Endothelial cell of umbilical vein (primary cell): ENCODE measurements around the gene MDM1.

ENCODE experiments used
- EZH2 ChIP-seq: IDR thresholded peaks from 2 replicates; pipeline ENCODE4 v1.6.1; 2012; ENCODE audit warnings: borderline replicate concordance, low read depth, mild to moderate bottlenecking, moderate library complexity, low read length, inconsistent platforms; ENCODE audit not compliant: severe bottlenecking
- JUN ChIP-seq: IDR thresholded peaks from 2 replicates; pipeline ENCODE4 v1.6.1; 2011; ENCODE audit warnings: borderline replicate concordance, low read depth; ENCODE audit not compliant: insufficient read length, insufficient read depth
- MYC ChIP-seq: IDR thresholded peaks from one replicate; pipeline ENCODE4 v1.6.1; 2011; ENCODE audit warnings: mild to moderate bottlenecking, low read depth, low read length
- POLR2A ChIP-seq: IDR thresholded peaks from 2 replicates; pipeline ENCODE4 v1.6.1; 2012; ENCODE audit warnings: low read depth, mild to moderate bottlenecking, control low read depth, low read length
- POLR2AphosphoS5 ChIP-seq: IDR thresholded peaks from 2 replicates; pipeline ENCODE4 v1.6.1; 2012; ENCODE audit warnings: low read depth, mild to moderate bottlenecking, control low read depth, low read length, moderate library complexity; ENCODE audit not compliant: insufficient read depth
- TF ChIP-seq, protein P1 (sequence below), 2 donors: IDR thresholded peaks; 1 replicate in 1 of 2; 2 replicates in 1 of 2; pipeline ENCODE4 v1.5.1; 2011; ENCODE audit warnings: low read length in 2 of 2, mild to moderate bottlenecking in 2 of 2, moderate library complexity in 2 of 2, control low read depth in 1 of 2, inconsistent platforms in 1 of 2, low read depth in 1 of 2; ENCODE audit not compliant: insufficient read depth in 1 of 2; ENCODE audit errors: extremely low read depth in 1 of 2

DNA sequence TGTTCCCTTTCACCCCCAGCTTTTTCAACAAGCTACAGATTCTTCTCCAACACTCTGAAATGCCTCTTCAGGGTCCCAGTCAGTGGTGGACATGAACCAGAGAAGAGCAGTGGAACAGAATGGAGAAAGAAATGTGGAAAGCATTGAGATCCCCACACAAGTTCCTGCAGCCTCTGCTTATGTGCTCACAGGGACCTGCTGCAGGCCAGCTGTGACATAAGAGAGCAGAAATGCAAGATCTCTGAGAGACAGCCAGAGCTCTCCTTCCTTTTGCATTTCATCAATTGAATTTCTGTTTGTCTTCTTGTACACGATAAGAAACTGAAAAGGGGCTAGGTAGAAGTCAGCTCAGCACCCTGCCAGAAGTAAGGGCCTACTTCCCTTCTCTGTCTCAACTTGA is 6.2 kb downstream of the MDM1 start:
- TF ChIP-seq MYC (no peak), POLR2A (no peak), EZH2 (no peak), POLR2AphosphoS5 (no peak), JUN (no peak)
- TF ChIP-seq, protein P1, sequence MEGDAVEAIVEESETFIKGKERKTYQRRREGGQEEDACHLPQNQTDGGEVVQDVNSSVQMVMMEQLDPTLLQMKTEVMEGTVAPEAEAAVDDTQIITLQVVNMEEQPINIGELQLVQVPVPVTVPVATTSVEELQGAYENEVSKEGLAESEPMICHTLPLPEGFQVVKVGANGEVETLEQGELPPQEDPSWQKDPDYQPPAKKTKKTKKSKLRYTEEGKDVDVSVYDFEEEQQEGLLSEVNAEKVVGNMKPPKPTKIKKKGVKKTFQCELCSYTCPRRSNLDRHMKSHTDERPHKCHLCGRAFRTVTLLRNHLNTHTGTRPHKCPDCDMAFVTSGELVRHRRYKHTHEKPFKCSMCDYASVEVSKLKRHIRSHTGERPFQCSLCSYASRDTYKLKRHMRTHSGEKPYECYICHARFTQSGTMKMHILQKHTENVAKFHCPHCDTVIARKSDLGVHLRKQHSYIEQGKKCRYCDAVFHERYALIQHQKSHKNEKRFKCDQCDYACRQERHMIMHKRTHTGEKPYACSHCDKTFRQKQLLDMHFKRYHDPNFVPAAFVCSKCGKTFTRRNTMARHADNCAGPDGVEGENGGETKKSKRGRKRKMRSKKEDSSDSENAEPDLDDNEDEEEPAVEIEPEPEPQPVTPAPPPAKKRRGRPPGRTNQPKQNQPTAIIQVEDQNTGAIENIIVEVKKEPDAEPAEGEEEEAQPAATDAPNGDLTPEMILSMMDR (IDR thresholded peaks at IDR 0.05; ENCODE audit: extremely low read depth in 1 of 2, insufficient read depth in 1 of 2, low read depth in 1 of 2, low read length in 2 of 2): no peak
